Dermis microvascular lymphatic vessel endothelial cell (primary cell): ENCODE data around the gene REXO1. TPM values are rescaled to one million over a fixed set of nuclear protein-coding genes. Genes with fewer than 3 reads are reported as not detected.
A peak's percentile ranks its signal among the peaks of the same experiment; 100 is the strongest.

ENCODE experiments used
- DNase-seq, 2 donors: peaks; one replicate each; pipeline versions ENCODE4 v3.0.0 to v3.0.0-alpha.2; 2010; ENCODE audit warnings: low read depth in 2 of 2
- total RNA-seq: library from RNA; depleted of rRNA; stranded (reverse); fragments of >200 nt; gene quantifications from 2 replicates; pipeline ENCODE4 v1.2.1, GENCODE V29; 2014

Gene REXO1
- total RNA-seq, 1 donor from 2014 or later: 3.7 TPM

GRCh38 chr19:1829958-1830357 lies 18.3 kb downstream of the REXO1 start:
- DNase-seq: no peak

- no peak for DNase-seq
Observed at GRCh38 chr19:1828279-1829238, 19.7 kb downstream of the REXO1 start.

- no peak for DNase-seq
Observed at GRCh38 chr19:1827566-1828278, 20.6 kb downstream of the REXO1 start.

GRCh38 chr19:1826557-1827521 lies 21.4 kb downstream of the REXO1 start:
- DNase-seq: no peak

- peak in 1 of 2 donors; percentile 61 for DNase-seq
Observed at GRCh38 chr19:1825909-1826556, 22.2 kb downstream of the REXO1 start.

- DNase-seq: no peak
Observed at GRCh38 chr19:1824252-1824622, 24.0 kb downstream of the REXO1 start.

- DNase-seq: no peak
Observed at GRCh38 chr19:1823539-1824251, 24.6 kb downstream of the REXO1 start.

- DNase-seq: no peak
Observed at GRCh38 chr19:1823020-1823419, 25.3 kb downstream of the REXO1 start.

- no peak for DNase-seq
Observed at GRCh38 chr19:1822210-1822609, 26.1 kb downstream of the REXO1 start.

GRCh38 chr19:1819341-1820255 lies 28.7 kb downstream of the REXO1 start:
- no peak for DNase-seq

- DNase-seq: no peak
Observed at GRCh38 chr19:1818549-1819195, 29.6 kb downstream of the REXO1 start.

GRCh38 chr19:1817553-1818179 lies 30.6 kb downstream of the REXO1 start:
- DNase-seq: no peak

GRCh38 chr19:1816530-1817298 lies 31.6 kb downstream of the REXO1 start:
- no peak for DNase-seq

GRCh38 chr19:1815605-1816529 lies 32.4 kb downstream of the REXO1 start:
- DNase-seq: no peak

GRCh38 chr19:1814833-1815604 lies 33.3 kb downstream of the REXO1 start:
- no peak for DNase-seq

GRCh38 chr19:1814391-1814790 lies 33.9 kb downstream of the REXO1 start:
- DNase-seq: no peak
